ENCODE results near the gene PPP1R1B. TPM values are rescaled to one million over a fixed set of nuclear protein-coding genes. Genes with fewer than 3 reads are reported as not detected.

The PPP1R1B gene
- total RNA-seq, 1 experiment from 2014 or later: 8.3 TPM

- Mint-ChIP-seq H3K9me3 (ENCODE audit: low read depth, unreplicated experiment) (no peaks in the 10 kb centered on the region), H3K4me3 (ENCODE audit: low read depth, unreplicated experiment) (no peak overlapping the region), H3K36me3 (ENCODE audit: insufficient read depth, unreplicated experiment) (peaks cover 23% of the 10 kb centered on the region), H3K4me1 (ENCODE audit: low read depth, unreplicated experiment) (peaks cover 33% of the 10 kb centered on the region), H3K27ac (ENCODE audit: unreplicated experiment) (no peak overlapping the region), H3K27me3 (ENCODE audit: unreplicated experiment) (no peaks in the 10 kb centered on the region)
- CTCF ChIA-PET: interaction anchor here (0.6 to 161.2 kb wide), 20 partner anchors 27 to 1305 kb away, joined by 3 to 42089 read pairs (median 4); partner anchors contain the start of genes CSF3, ERBB2, GRB7 and GSDMA
- intact Hi-C loops (cut with micrococcal nuclease; ENCODE audit: unreplicated experiment): no loop called here
- DNase-seq: peak; percentile 70
- no TSS peak for BruUV-seq (replicated peaks)
- TF ChIP-seq, protein P1, sequence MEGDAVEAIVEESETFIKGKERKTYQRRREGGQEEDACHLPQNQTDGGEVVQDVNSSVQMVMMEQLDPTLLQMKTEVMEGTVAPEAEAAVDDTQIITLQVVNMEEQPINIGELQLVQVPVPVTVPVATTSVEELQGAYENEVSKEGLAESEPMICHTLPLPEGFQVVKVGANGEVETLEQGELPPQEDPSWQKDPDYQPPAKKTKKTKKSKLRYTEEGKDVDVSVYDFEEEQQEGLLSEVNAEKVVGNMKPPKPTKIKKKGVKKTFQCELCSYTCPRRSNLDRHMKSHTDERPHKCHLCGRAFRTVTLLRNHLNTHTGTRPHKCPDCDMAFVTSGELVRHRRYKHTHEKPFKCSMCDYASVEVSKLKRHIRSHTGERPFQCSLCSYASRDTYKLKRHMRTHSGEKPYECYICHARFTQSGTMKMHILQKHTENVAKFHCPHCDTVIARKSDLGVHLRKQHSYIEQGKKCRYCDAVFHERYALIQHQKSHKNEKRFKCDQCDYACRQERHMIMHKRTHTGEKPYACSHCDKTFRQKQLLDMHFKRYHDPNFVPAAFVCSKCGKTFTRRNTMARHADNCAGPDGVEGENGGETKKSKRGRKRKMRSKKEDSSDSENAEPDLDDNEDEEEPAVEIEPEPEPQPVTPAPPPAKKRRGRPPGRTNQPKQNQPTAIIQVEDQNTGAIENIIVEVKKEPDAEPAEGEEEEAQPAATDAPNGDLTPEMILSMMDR (IDR thresholded peaks at IDR 0.05; ENCODE audit: unreplicated experiment): no peak
These were observed 20.5 kb downstream of the PPP1R1B start for GRCh38 chr17:39647256-39647655.

- TF ChIP-seq, protein P1 (IDR thresholded peaks at IDR 0.05; ENCODE audit: unreplicated experiment): no peak
- CTCF ChIA-PET: interaction anchor here (0.5 to 161.2 kb wide), 15 partner anchors 28 to 1197 kb away, joined by 4 to 42089 read pairs (median 14); partner anchors contain the start of genes ERBB2, GRB7, GSDMA and GSDMB
- peaks cover 36% of the 10 kb centered on the region for H3K36me3 Mint-ChIP-seq (ENCODE audit: insufficient read depth, unreplicated experiment)
- no peaks in the 10 kb centered on the region for H3K9me3 Mint-ChIP-seq (ENCODE audit: low read depth, unreplicated experiment)
- no peak overlapping the region for H3K27ac Mint-ChIP-seq (ENCODE audit: unreplicated experiment)
- intact Hi-C loops (cut with micrococcal nuclease; ENCODE audit: unreplicated experiment): no loop called here
- H3K4me1 Mint-ChIP-seq (ENCODE audit: low read depth, unreplicated experiment): peaks cover 33% of the 10 kb centered on the region
- no TSS peak for BruUV-seq (replicated peaks)
- no peak overlapping the region for H3K4me3 Mint-ChIP-seq (ENCODE audit: low read depth, unreplicated experiment)
- no peaks in the 10 kb centered on the region for H3K27me3 Mint-ChIP-seq (ENCODE audit: unreplicated experiment)
- peak; percentile 76 for DNase-seq
These were observed 22.0 kb downstream of the PPP1R1B start for GRCh38 chr17:39648616-39649366.

- H3K27ac Mint-ChIP-seq (ENCODE audit: unreplicated experiment): no peak overlapping the region
- peaks cover 23% of the 10 kb centered on the region for H3K4me1 Mint-ChIP-seq (ENCODE audit: low read depth, unreplicated experiment)
- peaks cover 34% of the 10 kb centered on the region for H3K36me3 Mint-ChIP-seq (ENCODE audit: insufficient read depth, unreplicated experiment)
- no peak overlapping the region for H3K4me3 Mint-ChIP-seq (ENCODE audit: low read depth, unreplicated experiment)
- DNase-seq: no peak
- H3K27me3 Mint-ChIP-seq (ENCODE audit: unreplicated experiment): no peaks in the 10 kb centered on the region
- intact Hi-C loops (cut with micrococcal nuclease; ENCODE audit: unreplicated experiment): loop anchor here (5.0 kb wide), 1 partner anchor 52 kb away; the partner anchor contains the start of gene ERBB2
- TF ChIP-seq, protein P1 (IDR thresholded peaks at IDR 0.05; ENCODE audit: unreplicated experiment): no peak
- no peaks in the 10 kb centered on the region for H3K9me3 Mint-ChIP-seq (ENCODE audit: low read depth, unreplicated experiment)
- CTCF ChIA-PET: interaction anchor here (0.6 to 161.2 kb wide), 20 partner anchors 30 to 490 kb away, joined by 3 to 42089 read pairs (median 7); partner anchors contain the start of genes CASC3, ERBB2, GRB7 and GSDMA
- BruUV-seq (replicated peaks): no TSS peak
These were observed 23.4 kb downstream of the PPP1R1B start for GRCh38 chr17:39650121-39650579.

- Mint-ChIP-seq H3K4me1 (ENCODE audit: low read depth, unreplicated experiment) (peaks cover 23% of the 10 kb centered on the region), H3K27me3 (ENCODE audit: unreplicated experiment) (no peaks in the 10 kb centered on the region), H3K36me3 (ENCODE audit: insufficient read depth, unreplicated experiment) (peaks cover 41% of the 10 kb centered on the region), H3K9me3 (ENCODE audit: low read depth, unreplicated experiment) (no peaks in the 10 kb centered on the region), H3K4me3 (ENCODE audit: low read depth, unreplicated experiment) (no peak overlapping the region), H3K27ac (ENCODE audit: unreplicated experiment) (peak overlapping the region; percentile 0)
- intact Hi-C loops (cut with micrococcal nuclease; ENCODE audit: unreplicated experiment): loop anchor here (5.0 kb wide), 1 partner anchor 50 kb away; the partner anchor contains the start of gene ERBB2
- TF ChIP-seq, protein P1 (IDR thresholded peaks at IDR 0.05; ENCODE audit: unreplicated experiment): no peak
- CTCF ChIA-PET: interaction anchor here (0.6 to 161.2 kb wide), 31 partner anchors 31 to 1187 kb away, joined by 3 to 42089 read pairs (median 15); partner anchors contain the start of genes ERBB2, GRB7, GSDMA and GSDMB
- BruUV-seq (replicated peaks): no TSS peak
- DNase-seq: peak; percentile 76
These were observed 25.3 kb downstream of the PPP1R1B start for GRCh38 chr17:39651923-39652586.
